Kidney capillary endothelial cell (primary cell): ENCODE measurements around the gene LDLRAD4.

Experiments
- DNase-seq: peaks from one replicate; pipeline ENCODE4 v3.0.0-alpha.2; 2018; ENCODE audit warnings: low spot score

The LDLRAD4 gene

DNA sequence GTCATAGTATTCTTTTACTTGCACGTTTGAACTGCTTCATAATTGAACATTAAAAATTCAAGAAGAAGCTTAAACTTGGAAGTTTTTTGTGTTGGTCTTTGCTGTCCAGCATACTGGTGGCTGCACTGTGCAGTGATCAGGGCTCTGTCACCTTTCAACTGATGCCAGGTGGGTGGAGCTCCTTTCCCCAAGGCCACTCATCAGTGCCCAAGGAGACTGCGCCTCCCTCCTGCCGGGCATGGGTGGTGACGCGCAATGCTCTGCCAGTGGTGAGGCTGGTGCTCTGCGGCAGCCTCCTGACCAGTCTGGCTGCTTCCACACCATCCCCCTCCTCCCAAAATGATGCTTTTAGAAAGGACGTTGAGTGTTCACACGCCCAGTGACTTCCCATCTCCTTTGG, 16.0 kb upstream of the LDLRAD4 start:
- DNase-seq, result no peak

GRCh38 chr18:13206301-13206700, 12.3 kb upstream of the LDLRAD4 start:
- DNase-seq, result no peak

- DNase-seq, result no peak
These were observed 11.3 kb upstream of the LDLRAD4 start for GRCh38 chr18:13207294-13207693.

DNA sequence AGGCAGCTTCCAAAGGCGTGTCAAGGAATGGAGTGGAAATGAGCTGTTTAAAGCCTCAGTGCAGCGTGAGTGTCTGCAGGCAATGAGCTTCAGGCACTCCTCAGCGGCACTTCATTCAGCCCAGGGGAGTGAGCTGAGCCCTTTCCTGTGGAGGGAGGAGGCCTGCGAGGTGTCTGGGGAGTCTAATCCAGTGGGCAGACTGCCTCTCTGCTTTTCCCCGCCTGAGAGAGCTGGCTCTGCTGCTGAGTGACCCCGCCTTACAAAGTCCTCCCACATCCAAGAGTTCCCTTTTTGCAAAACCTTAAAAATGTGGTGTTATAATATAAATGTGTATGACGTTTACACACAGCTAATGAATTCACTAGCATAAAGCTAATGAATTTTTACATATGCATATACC, 7.0 kb upstream of the LDLRAD4 start:
- DNase-seq, result no peak

GRCh38 chr18:13213036-13213795, 5.3 kb upstream of the LDLRAD4 start:
- no peak for DNase-seq

GRCh38 chr18:13214609-13215008, 4.0 kb upstream of the LDLRAD4 start:
- no peak for DNase-seq

DNA sequence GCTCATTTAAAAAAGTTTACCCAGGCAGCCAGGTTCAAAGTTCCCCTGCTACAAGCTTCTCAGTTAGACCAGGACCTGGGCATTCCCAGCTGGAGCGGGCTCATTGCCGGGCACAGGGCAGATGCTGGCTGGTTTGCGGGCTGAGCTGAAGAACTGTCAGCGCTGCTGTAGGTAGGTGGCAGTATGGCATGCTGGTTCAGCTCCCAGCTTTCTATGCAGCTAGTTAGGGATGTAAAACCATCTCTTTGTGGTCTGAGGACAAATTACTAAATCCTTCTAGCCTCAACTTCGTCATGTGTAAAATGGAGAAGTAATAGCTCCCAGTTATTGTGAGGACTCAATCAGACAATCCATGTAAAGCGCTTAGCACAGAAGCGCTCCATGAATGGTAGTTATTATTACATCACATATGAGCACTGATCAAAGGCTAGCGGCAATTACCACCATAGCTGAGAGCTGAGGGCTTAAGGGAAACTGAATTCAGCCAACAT, 2.4 kb upstream of the LDLRAD4 start:
- DNase-seq, result peak; percentile 71

DNA sequence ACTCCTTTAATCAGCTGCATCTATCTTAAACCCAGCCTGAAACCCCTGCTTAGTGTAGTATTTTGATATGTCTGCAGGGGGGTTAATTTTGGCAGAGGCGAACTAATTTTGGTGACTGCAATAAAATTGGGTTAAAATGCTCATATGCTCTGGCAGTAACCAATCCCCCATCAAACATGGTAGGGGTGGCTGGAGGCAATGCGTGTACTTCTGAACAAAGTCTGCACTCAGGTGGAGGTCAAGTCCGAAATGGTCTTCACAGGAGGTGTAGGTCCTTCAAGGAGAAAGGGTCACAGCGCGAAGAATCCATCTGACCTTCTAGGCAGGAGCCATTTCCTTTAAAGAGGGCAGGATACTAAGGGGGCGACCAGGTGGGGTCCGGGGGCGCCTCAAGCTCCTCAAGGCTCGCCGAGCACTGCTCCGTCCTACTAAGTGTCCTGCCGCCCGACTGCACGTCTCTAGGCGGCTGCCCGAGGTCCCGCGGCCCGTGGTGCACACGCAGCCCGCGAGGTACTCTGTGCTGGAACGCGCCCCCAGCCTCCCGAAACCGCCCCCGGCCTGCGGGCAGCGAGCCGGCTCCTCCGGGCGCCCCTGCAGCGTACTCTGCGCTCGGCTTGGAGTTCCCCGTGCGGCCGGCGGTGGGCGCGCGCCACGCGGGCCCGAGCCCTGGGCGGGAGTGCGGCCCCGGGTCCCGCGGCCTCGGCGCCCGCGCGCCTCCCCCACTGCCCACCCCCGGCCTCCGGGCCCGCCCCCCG, 1.7 kb upstream of the LDLRAD4 start:
- DNase-seq, result no peak

GRCh38 chr18:13217466-13217961, 1.0 kb upstream of the LDLRAD4 start:
- no peak for DNase-seq

DNA sequence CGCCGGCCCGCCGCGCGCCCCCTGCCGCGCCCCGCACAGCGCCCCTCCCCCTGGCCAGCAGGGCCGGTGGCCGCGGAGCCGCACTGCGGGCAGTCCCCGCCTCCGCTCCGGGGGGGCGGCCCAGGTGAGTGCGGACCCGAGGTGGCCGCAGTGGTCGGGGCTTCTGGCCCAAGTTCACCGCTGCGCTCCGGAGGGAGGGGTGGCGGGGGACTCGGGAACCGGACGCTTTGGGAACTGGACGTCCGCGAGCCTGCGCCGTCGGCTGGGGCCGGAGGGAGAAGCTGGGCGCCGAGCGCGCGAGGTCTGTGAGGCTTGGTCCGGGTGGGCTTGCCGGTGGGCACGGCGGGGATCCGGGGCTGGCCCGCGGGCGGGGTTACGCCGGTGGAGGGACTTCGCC, 591 bp upstream of the LDLRAD4 start:
- DNase-seq, result no peak

DNA sequence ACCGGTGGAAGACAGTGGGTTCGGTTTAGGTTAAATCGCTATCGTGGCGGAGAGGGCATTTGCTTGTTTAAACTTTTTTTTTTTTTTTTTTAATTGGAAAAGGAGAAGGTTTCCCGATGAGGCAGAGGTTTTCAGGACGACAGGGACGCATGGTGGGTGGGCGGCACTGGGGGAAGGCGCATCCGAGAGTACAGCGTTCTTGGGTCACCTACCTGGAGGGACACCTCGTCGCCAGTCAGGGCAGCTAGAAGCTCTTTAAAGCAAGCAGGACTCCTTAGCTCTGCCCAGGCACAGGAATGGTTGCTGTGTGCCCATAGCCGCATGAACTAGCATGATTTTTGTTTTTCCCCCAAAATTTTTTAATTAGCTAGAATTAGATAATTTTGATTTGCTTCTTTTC, 437 bp downstream of the LDLRAD4 start:
- DNase-seq, result no peak

DNA sequence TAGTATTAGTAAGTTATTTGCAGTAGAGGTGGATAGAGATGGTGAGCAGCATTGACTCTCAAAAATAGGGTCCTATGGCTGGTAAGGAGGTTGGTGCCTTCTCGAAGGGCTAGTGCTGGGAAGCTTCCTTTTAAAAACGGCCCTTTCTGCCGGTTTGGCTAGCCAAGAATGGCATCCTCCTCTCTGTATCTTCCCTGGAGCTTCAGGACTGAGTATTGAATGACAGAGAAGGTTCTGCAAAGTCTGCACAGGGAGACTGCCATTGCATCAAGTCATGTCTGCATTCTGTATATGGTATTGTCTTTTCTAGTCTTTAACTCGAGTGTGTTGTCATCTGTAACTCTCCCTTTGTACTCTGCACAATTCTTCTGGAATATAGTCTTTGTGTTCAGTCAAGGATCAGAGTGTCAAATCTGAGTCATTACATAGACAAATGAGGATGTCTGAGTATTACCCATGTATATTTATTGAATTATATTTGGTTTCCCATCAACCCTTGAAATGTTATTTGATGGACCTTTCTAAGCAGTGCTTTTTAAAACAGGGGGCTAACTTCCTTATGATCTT, 1.1 kb downstream of the LDLRAD4 start:
- peak; percentile 63 for DNase-seq

DNA sequence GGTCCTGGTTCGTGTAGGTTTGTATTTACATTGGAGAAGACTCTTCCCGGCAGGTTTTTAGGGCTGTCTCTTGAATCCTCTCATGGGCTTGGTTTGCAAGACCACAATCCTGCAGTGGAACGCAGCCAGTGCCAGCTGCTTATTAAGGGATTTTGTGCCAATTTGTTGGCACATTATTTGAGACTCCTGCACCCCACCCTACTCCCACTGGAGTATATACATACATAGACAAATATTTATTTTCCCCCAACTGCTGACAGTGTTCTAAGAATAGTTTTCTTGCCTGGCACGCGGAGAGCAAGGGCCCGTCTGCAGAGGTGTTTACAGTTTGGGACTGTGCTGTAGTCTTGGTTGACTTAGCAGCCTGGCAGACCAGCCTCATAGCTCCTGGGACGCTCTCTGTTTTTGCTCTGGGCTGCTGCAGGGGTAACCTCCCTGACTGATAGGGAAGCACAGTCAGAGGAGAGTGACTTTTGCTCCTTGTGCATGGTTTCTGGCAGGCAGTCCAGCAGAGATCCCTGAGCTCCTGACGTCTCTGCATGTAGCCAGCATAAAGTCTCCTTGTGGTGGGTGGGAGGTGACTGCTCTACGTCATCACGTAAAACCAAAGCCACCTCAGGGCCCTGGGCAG, 1.9 kb downstream of the LDLRAD4 start:
- DNase-seq, result no peak

DNA sequence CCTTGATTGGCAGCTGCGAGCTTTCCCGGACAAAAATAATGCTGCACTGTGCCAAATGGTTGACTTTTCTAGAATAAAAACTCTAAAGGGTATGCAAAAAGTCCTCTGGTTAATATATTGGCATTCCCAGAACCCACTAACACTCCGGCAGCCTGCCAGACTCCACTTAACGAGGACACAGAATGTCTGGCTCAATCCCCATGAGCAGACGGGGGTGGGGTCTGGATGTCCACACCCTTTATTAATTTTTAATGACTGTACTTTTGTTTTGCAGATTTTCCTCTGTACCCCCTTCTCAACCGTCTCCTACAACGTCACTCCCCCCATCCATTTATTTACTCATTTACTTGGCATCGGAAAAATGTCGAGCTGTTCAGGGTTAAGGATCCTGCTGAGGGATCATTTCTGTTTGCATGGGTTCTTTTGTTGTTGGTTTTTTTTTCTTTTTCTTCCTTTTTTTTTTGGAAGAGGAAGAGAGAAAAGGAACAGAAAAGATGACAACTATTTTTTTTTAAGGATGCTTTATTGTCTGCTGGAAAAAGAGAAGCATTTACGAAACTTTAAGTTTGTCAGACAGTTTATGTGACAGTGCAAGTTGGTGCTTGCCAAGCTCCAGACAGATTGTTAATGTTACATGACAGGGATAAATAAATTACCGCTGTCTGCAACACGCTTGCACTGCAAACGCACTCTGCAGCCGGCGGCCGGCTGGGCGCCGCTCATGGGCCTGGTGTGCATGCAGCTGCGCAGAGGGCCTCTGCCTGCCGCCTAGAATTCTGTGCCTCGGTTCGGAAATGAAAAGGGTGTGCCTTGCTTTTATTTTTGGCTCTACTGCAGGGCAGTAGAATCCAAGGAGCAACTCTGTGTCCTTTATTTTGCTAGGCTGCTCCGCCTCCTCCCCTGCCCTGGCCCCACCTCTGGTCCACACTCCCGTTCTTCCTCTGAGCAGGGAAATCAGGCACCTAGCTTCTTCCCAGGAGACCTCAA, 3.6 kb downstream of the LDLRAD4 start:
- no peak for DNase-seq

DNA sequence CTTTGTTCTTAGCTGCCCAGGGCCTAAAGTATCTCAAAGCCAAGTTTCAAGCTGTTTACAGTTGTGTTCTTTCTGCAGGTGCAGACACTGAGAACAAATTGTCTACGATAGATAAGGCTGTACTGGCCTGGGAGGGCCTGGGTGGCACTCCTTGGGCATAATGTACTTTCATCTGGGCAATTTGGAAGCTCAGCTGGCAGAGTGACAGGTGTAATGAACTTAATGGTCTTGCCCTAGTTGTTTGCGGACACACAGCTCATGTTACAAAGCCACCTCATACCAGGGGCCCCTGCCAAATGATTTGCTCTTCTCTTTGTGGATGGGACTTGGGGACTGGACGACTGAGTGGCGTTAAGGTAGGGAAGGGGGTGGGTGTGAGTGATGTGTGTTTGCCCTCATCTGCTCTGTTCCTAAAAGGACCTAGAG, 4.3 kb downstream of the LDLRAD4 start:
- no peak for DNase-seq

DNA sequence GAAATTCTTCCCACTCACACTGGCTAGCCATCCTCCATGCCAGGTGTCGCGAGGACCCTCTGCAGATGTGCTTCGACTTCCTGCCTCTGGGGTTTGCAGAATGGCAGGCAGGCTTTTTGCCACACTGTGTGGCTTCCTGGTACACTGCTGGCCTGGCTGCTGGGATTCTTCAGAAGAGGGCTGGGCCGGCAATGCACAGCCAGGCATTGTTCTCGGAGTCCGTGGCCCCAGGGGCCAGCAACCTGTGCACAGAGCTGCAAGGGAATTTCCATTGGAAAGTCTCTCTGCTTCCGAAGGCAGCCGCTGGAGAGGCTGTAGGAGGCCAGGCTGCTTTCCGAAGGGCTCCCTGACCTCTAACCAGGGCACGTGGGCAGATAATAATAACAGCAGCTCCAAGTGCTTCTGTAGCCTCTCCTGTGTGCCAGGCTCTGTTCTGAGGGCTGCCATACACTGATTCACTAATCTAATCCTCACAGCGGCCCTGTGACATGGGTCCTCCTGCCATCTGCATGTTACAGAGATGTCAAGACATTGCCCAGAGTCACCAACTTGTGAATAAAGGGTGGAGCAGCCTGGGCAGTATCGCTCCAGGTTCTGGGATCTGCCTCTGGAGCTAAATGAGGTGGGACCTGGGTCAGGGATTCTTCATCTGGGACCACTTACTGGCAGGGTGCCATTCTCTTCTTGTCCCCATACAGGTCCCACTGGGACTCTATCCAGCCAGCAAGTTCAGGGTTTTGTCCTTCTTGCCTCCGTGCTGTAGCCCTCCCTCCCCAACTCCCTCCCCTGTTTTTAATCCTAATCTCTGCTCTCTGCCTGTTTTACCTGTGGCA, 5.0 kb downstream of the LDLRAD4 start:
- DNase-seq, result no peak

DNA sequence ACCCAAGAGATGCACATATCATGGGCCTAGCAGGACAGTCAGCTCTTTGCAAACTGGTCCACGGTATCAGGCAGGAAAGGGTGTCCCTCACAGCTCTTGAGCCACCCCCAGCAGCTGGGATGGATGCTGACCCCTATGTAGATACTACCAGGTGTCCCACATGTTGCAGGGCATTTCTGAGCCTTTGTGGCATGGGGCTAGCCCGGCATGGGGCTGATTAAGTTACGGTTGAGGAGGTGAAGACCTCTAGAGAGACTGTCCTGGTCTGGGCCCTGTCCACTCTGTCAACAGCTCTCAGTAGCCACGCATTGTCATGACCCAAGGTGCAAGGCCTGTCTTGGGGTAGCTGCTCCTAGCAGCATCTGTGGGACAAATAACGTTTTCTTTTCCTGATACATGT, 6.7 kb downstream of the LDLRAD4 start:
- no peak for DNase-seq

DNA sequence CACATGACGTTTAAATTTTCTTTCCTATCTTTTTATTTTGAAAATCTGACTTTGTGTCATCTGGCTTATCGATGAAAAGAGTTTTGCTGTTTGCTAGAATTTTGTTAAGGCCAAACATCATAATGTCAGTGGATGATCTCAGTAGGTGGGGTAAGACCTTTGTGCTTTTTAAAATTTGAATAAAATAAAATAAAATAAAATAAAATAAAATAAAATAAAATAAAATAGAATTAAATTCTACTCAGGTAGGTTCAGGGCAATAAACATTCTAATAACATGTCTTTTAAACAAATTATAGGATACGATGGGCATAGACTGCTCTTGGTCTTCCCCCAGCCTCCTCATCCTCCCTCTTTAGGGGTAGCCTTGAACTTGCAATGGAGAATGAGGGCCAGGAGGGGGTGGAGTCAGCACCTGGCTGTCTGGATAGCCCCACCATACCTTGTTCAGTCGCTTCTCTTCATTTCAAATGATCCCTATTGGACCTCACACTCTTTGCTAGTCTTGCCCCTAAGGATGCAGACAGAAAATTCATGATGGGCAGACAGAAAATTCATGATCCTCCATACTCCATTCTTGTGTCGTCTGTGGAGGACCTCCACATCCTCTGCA, 8.1 kb downstream of the LDLRAD4 start:
- no peak for DNase-seq

GRCh38 chr18:13227910-13228309, 9.3 kb downstream of the LDLRAD4 start:
- DNase-seq, result no peak
